ENCODE measurements around the gene DOK4.

Gene DOK4

DNA sequence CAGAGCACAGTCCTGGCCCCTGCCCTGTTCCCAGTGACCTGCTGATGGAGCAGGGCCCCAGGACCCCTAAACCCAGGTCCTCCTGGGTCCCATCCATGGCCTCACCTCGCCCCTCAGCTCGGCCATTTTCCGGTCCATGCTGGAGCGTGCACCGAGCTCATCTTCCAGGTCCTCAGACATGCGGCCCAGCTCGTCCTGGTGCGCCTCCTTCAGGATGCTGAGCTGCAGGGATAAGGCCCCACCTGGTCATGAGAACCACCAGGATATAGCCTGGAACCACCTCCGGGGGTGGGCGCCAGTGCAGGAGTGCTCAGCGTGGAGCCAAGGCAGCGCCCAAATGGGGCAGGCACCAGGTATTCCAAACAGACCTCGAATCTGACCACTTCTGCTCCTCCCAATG is 32.2 kb upstream of the DOK4 start:
- no peak overlapping the region for H2BK15ac ChIP-seq (ENCODE audit: low read depth, poor library complexity, severe bottlenecking)
- no peak overlapping the region for H3K4ac ChIP-seq (ENCODE audit: low read depth in 1 of 2, low read length in 2 of 2)
- H3K4me2 ChIP-seq (ENCODE audit: low read length, poor library complexity, severe bottlenecking), result no peak overlapping the region
- H3K14ac ChIP-seq (ENCODE audit: low read length in 2 of 2), result no peak overlapping the region
- no peak overlapping the region for H2BK120ac ChIP-seq (ENCODE audit: low read depth, low read length)
- no peak overlapping the region for H4K8ac ChIP-seq (ENCODE audit: low read length)
- WGBS, result 94% methylated on average over 13 of the region's 13 CpGs
- H4K91ac ChIP-seq (ENCODE audit: low read length), result no peak overlapping the region
- peaks cover 12 to 47% of the 10 kb centered on the region in 2 experiments for H3K36me3 ChIP-seq (ENCODE audit: control insufficient read depth in 1 of 2, insufficient read depth in 2 of 2, low read depth in 1 of 2, low read length in 2 of 2)
- H2BK12ac ChIP-seq (ENCODE audit: low read length in 2 of 2), result no peak overlapping the region
- H3K9ac ChIP-seq (ENCODE audit: low read length), result no peak overlapping the region
- no peak overlapping the region for H2AFZ ChIP-seq (ENCODE audit: low read depth, low read length)
- no peak overlapping the region for H3K27ac ChIP-seq (ENCODE audit: low read length, poor library complexity, severe bottlenecking)
- H2BK5ac ChIP-seq (ENCODE audit: low read depth, low read length, poor library complexity, severe bottlenecking), result no peak overlapping the region
- DNase-seq, result no peak
- H3K4me3 ChIP-seq (ENCODE audit: insufficient read depth in 1 of 2, low read depth in 1 of 2, low read length in 2 of 2), result no peak overlapping the region
- H3K18ac ChIP-seq (ENCODE audit: low read depth in 1 of 2, low read length in 2 of 2), result no peak overlapping the region
- no peak overlapping the region for H3K23ac ChIP-seq (ENCODE audit: low read length in 2 of 2)
- H3K27me3 ChIP-seq (ENCODE audit: control insufficient read depth in 1 of 2, insufficient read depth in 1 of 2, low read length in 2 of 2), result no peaks in the 10 kb centered on the region
- peaks cover 13% of the 10 kb centered on the region for H3K4me1 ChIP-seq (ENCODE audit: control insufficient read depth, insufficient read depth, low read depth, low read length)
- H2AK5ac ChIP-seq (ENCODE audit: low read length, severe bottlenecking), result no peak overlapping the region
- H3K9me3 ChIP-seq (ENCODE audit: control insufficient read depth, low read length), result no peaks in the 10 kb centered on the region
- H3K79me1 ChIP-seq (replicated peaks; ENCODE audit: low read length, poor library complexity, severe bottlenecking), result peaks cover 2% of the 10 kb centered on the region

DNA sequence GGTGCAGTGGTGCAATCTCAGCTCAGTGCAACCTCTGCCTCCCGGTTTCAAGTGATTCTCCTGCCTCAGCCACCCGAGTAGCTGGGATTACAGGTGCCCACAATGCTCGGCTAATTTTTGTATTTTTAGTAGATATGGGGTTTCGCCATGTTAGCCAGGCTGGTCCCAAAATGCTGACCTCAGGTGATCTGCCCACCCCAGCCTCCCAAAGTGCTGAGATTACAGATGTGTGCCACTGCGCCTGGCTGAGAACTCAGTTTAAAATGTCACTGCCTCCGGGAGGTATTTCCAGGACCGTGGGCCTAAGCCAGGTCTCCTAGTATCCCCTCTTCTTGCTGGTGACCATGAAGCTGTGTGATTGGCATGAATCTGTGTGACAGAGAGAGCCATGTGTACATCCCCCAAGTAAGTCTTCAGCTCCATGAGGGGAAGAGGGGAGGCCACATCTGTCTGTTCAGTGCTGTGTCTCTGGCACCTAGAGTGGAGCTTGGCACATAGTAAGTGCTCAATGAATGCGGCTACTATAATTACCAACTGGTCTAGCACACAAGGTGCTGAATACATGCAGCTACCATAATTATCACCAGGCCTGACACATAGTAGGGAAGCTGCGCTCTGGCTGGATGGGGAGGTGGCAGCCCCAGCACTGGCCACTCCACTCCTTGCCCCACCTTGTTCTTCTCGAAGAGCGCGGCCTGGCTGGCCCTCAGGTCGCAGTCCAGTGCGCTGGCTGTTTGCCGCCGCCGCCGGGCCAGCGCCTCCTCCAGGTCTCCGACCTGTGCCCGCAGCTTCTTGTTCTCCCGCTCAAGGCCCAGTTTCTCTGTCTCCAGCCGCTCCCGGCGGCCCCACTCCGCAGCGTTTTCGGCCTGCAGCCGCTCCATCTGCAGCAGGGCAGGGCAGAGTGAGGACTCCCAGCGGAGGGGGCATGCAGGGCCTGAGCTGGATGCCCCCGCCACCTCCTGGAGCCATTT is 31.4 kb upstream of the DOK4 start:
- Histone ChIP-seq H2BK5ac (ENCODE audit: low read depth, low read length, poor library complexity, severe bottlenecking) (no peak overlapping the region), H3K4ac (ENCODE audit: low read depth in 1 of 2, low read length in 2 of 2) (no peak overlapping the region), H4K91ac (ENCODE audit: low read length) (no peak overlapping the region), H2BK12ac (ENCODE audit: low read length in 2 of 2) (no peak overlapping the region), H4K8ac (ENCODE audit: low read length) (no peak overlapping the region), H3K27me3 (ENCODE audit: control insufficient read depth in 1 of 2, insufficient read depth in 1 of 2, low read length in 2 of 2) (no peaks in the 10 kb centered on the region), H2BK120ac (ENCODE audit: low read depth, low read length) (no peak overlapping the region), H3K9ac (ENCODE audit: low read length) (no peak overlapping the region), H3K9me3 (ENCODE audit: control insufficient read depth, low read length) (no peaks in the 10 kb centered on the region), H3K4me2 (ENCODE audit: low read length, poor library complexity, severe bottlenecking) (no peak overlapping the region), H3K4me1 (ENCODE audit: control insufficient read depth, insufficient read depth, low read depth, low read length) (peaks cover 19% of the 10 kb centered on the region), H3K23ac (ENCODE audit: low read length in 2 of 2) (no peak overlapping the region), H3K18ac (ENCODE audit: low read depth in 1 of 2, low read length in 2 of 2) (no peak overlapping the region), H3K27ac (ENCODE audit: low read length, poor library complexity, severe bottlenecking) (no peak overlapping the region), H2AK5ac (ENCODE audit: low read length, severe bottlenecking) (no peak overlapping the region), H3K36me3 (ENCODE audit: control insufficient read depth in 1 of 2, insufficient read depth in 2 of 2, low read depth in 1 of 2, low read length in 2 of 2) (peaks cover 13 to 50% of the 10 kb centered on the region in 2 experiments), H3K14ac (ENCODE audit: low read length in 2 of 2) (no peak overlapping the region), H3K4me3 (ENCODE audit: insufficient read depth in 1 of 2, low read depth in 1 of 2, low read length in 2 of 2) (no peak overlapping the region), H2AFZ (ENCODE audit: low read depth, low read length) (no peak overlapping the region), H3K79me1 (replicated peaks; ENCODE audit: low read length, poor library complexity, severe bottlenecking) (peaks cover 2% of the 10 kb centered on the region), H2BK15ac (ENCODE audit: low read depth, poor library complexity, severe bottlenecking) (no peak overlapping the region)
- DNase-seq, result no peak
- 95% methylated on average over 31 of the region's 31 CpGs for WGBS

DNA sequence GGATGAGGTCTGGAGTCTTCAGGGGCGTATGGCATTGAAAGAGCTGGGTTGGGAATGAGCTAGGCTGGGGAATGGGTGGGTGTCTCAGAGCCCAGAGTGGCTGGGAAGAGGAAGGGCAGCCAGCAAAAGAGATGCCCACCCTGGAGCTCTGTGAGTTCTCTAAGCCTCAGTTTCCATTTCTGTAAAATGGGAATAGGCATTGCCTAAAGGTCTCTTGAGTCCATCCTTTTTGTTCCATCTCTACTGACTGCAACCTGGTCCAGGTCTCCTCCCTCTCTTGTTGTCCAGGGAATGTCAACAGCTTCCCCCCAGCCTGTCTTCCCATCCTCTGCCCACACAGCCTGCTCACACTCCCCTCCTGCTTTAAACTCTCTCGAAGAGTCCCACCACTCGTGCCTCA is 30.5 kb upstream of the DOK4 start:
- 92% methylated on average over 3 of the region's 3 CpGs for WGBS
- no peak overlapping the region for H4K8ac ChIP-seq (ENCODE audit: low read length)

DNA sequence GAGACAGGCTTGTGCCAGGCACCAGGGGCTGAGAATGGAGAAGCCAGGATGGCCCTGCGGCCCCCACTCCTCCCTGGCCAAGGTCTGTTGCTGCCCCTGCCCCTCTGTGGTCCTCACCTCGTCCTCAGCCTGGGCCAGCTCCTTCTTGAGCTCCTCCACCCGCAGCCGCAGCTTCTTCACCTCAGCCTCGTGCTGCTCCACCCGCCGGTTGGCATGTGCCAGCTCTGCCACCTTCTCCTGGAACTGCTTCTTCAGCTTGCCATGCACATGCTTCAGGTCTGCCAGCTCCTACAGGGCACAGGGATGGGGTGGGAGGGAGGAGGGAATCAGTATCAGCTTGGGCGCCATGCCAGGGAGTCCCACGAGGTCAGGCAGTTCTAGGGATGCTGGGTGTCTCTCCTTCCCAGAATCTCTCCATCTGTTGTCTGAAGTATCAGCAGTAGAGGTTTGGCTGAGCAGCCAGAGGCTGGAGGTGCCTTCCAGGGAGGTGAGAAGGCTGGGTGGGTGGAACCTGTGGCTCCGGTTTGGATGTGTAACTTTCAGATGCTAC is 30.0 kb upstream of the DOK4 start:
- H2BK5ac ChIP-seq (ENCODE audit: low read depth, low read length, poor library complexity, severe bottlenecking), result no peak overlapping the region
- H3K4me1 ChIP-seq (ENCODE audit: control insufficient read depth, insufficient read depth, low read depth, low read length), result peaks cover 25% of the 10 kb centered on the region
- peaks cover 16 to 58% of the 10 kb centered on the region in 2 experiments for H3K36me3 ChIP-seq (ENCODE audit: control insufficient read depth in 1 of 2, insufficient read depth in 2 of 2, low read depth in 1 of 2, low read length in 2 of 2)
- no peak overlapping the region for H3K4ac ChIP-seq (ENCODE audit: low read depth in 1 of 2, low read length in 2 of 2)
- no peak for DNase-seq
- no peak overlapping the region for H3K27ac ChIP-seq (ENCODE audit: low read length, poor library complexity, severe bottlenecking)
- no peak overlapping the region for H2AFZ ChIP-seq (ENCODE audit: low read depth, low read length)
- no peak overlapping the region for H3K9ac ChIP-seq (ENCODE audit: low read length)
- H4K91ac ChIP-seq (ENCODE audit: low read length), result no peak overlapping the region
- H3K4me3 ChIP-seq (ENCODE audit: insufficient read depth in 1 of 2, low read depth in 1 of 2, low read length in 2 of 2), result no peak overlapping the region
- H2AK5ac ChIP-seq (ENCODE audit: low read length, severe bottlenecking), result no peak overlapping the region
- no peak overlapping the region for H2BK120ac ChIP-seq (ENCODE audit: low read depth, low read length)
- H3K23ac ChIP-seq (ENCODE audit: low read length in 2 of 2), result no peak overlapping the region
- peaks cover 2% of the 10 kb centered on the region for H3K79me1 ChIP-seq (replicated peaks; ENCODE audit: low read length, poor library complexity, severe bottlenecking)
- H3K18ac ChIP-seq (ENCODE audit: low read depth in 1 of 2, low read length in 2 of 2), result no peak overlapping the region
- no peak overlapping the region for H2BK12ac ChIP-seq (ENCODE audit: low read length in 2 of 2)
- H3K9me3 ChIP-seq (ENCODE audit: control insufficient read depth, low read length), result no peaks in the 10 kb centered on the region
- H3K14ac ChIP-seq (ENCODE audit: low read length in 2 of 2), result no peak overlapping the region
- H4K8ac ChIP-seq (ENCODE audit: low read length), result no peak overlapping the region
- 95% methylated on average over 10 of the region's 10 CpGs for WGBS
- H3K4me2 ChIP-seq (ENCODE audit: low read length, poor library complexity, severe bottlenecking), result no peak overlapping the region
- H3K27me3 ChIP-seq (ENCODE audit: control insufficient read depth in 1 of 2, insufficient read depth in 1 of 2, low read length in 2 of 2), result no peaks in the 10 kb centered on the region
- H2BK15ac ChIP-seq (ENCODE audit: low read depth, poor library complexity, severe bottlenecking), result no peak overlapping the region

More for the DNA sequence above, 30.5 kb upstream of the DOK4 start:
- no peak overlapping the region for H2AFZ ChIP-seq (ENCODE audit: low read depth, low read length)
- no peak overlapping the region for H2BK120ac ChIP-seq (ENCODE audit: low read depth, low read length)
- no peak overlapping the region for H3K18ac ChIP-seq (ENCODE audit: low read depth in 1 of 2, low read length in 2 of 2)
- DNase-seq, result no peak
- no peak overlapping the region for H3K4me2 ChIP-seq (ENCODE audit: low read length, poor library complexity, severe bottlenecking)
- no peak overlapping the region for H4K91ac ChIP-seq (ENCODE audit: low read length)
- H2BK15ac ChIP-seq (ENCODE audit: low read depth, poor library complexity, severe bottlenecking), result no peak overlapping the region
- H3K9ac ChIP-seq (ENCODE audit: low read length), result no peak overlapping the region
- H3K27ac ChIP-seq (ENCODE audit: low read length, poor library complexity, severe bottlenecking), result no peak overlapping the region
- H3K23ac ChIP-seq (ENCODE audit: low read length in 2 of 2), result no peak overlapping the region
- no peaks in the 10 kb centered on the region for H3K9me3 ChIP-seq (ENCODE audit: control insufficient read depth, low read length)
- H3K4me3 ChIP-seq (ENCODE audit: insufficient read depth in 1 of 2, low read depth in 1 of 2, low read length in 2 of 2), result no peak overlapping the region
- no peak overlapping the region for H3K14ac ChIP-seq (ENCODE audit: low read length in 2 of 2)
- H3K36me3 ChIP-seq (ENCODE audit: control insufficient read depth in 1 of 2, insufficient read depth in 2 of 2, low read depth in 1 of 2, low read length in 2 of 2), result peaks cover 16 to 58% of the 10 kb centered on the region in 2 experiments
- H2BK5ac ChIP-seq (ENCODE audit: low read depth, low read length, poor library complexity, severe bottlenecking), result no peak overlapping the region
- H2AK5ac ChIP-seq (ENCODE audit: low read length, severe bottlenecking), result no peak overlapping the region
- peaks cover 25% of the 10 kb centered on the region for H3K4me1 ChIP-seq (ENCODE audit: control insufficient read depth, insufficient read depth, low read depth, low read length)
- no peak overlapping the region for H3K4ac ChIP-seq (ENCODE audit: low read depth in 1 of 2, low read length in 2 of 2)
- no peak overlapping the region for H2BK12ac ChIP-seq (ENCODE audit: low read length in 2 of 2)
- peaks cover 2% of the 10 kb centered on the region for H3K79me1 ChIP-seq (replicated peaks; ENCODE audit: low read length, poor library complexity, severe bottlenecking)
- no peaks in the 10 kb centered on the region for H3K27me3 ChIP-seq (ENCODE audit: control insufficient read depth in 1 of 2, insufficient read depth in 1 of 2, low read length in 2 of 2)
